OCI-LY3 (cell line): ENCODE results near the gene FANCC.

Experiments used
- H2AFZ ChIP-seq: fragments of 200-600, 300-600 bp; shearing (Covaris generic); 2 replicates; pipeline ENCODE4 v1.6.0; 2014; ENCODE audit warnings: antibody characterized with exemption, low read depth, low read length
- H3K27ac ChIP-seq: fragments of 200-600, 300-600 bp; sonication (generic); 2 replicates; pipeline ENCODE4 v1.5.1; 2014; ENCODE audit warnings: mild to moderate bottlenecking, low read length, moderate library complexity, mixed read lengths
- H3K27me3 ChIP-seq: fragments of 200-600, 300-600 bp; sonication (generic); 2 replicates; pipeline ENCODE4 v1.6.1; 2014; ENCODE audit warnings: low read depth, low read length, mixed read lengths
- H3K36me3 ChIP-seq: fragments of 200-600, 300-600 bp; sonication (generic); replicated peaks from 2 replicates; pipeline ENCODE3; 2014; ENCODE audit warnings: low read depth, low read length, mixed read lengths
- H3K4me1 ChIP-seq: fragments of 300-600, 200-600 bp; sonication (generic); 2 replicates; pipeline ENCODE4 v1.6.1; 2014; ENCODE audit warnings: low read length, mixed read lengths
- H3K4me2 ChIP-seq: fragments of 200-600, 300-600 bp; sonication (generic); 2 replicates; pipeline ENCODE4 v1.6.1; 2014; ENCODE audit warnings: low read length, mixed read lengths
- H3K4me3 ChIP-seq: fragments of 300-600, 200-600 bp; sonication (generic); 2 replicates; pipeline ENCODE4 v1.5.1; 2014; ENCODE audit warnings: antibody characterized with exemption, mild to moderate bottlenecking, low read length, moderate library complexity
- H3K79me2 ChIP-seq: fragments of 300-600, 200-600 bp; shearing (Covaris generic); 2 replicates; pipeline ENCODE4 v1.6.1; 2014; ENCODE audit warnings: mild to moderate bottlenecking, low read length, mixed read lengths
- H3K9ac ChIP-seq: fragments of 300-600, 200-600 bp; shearing (Covaris generic); 2 replicates; pipeline ENCODE4 v1.6.0; 2014; ENCODE audit warnings: mild to moderate bottlenecking, low read length, moderate library complexity
- H3K9me3 ChIP-seq: fragments of 200-600, 300-600 bp; shearing (Covaris generic); 2 replicates; pipeline ENCODE4 v1.6.1; 2014; ENCODE audit warnings: low read length, mixed read lengths; ENCODE audit not compliant: insufficient read depth
- H4K20me1 ChIP-seq: fragments of 200-600, 300-600 bp; sonication (generic); 2 replicates; pipeline ENCODE4 v1.6.1; 2016; ENCODE audit warnings: low read length, mixed read lengths; ENCODE audit not compliant: insufficient read depth
- EZH2phosphoT487 ChIP-seq: fragments of 200-600 bp; shearing (Covaris generic); IDR thresholded peaks from 2 replicates; pipeline ENCODE4 v1.6.1; 2018; ENCODE audit warnings: antibody characterized with exemption, mixed run types, low read depth
- TF ChIP-seq, protein P1 (sequence below): fragments of 200-600, 300-600 bp; sonication (generic); IDR thresholded peaks from 2 replicates; pipeline ENCODE4 v1.5.1; 2014; ENCODE audit warnings: antibody characterized with exemption, low read length, low read depth

The FANCC gene

DNA sequence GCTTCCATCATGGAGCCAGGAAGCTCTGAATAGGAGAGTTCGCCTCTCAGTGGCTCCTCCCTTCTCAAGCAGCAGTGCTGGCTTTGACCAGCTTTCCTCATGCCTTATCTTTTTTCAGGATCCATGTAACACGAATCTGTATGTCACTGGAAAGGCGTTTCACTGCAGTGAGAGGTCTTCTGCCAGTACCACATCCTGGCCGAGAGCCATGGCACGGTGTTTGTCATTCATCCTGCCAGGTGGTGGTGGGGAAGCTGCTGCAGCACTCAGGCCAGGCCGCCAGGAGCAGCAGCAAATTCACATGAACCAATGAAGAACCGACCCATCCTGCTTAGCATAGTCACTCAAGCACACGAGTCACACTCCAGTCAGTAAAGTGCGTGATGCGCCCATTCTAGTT, 179.0 kb downstream of the FANCC start:
- Histone ChIP-seq H3K4me2 (peak overlapping the region; percentile 66), H3K9me3 (no peaks in the 10 kb centered on the region), H3K9ac (no peak overlapping the region), H3K79me2 (no peaks in the 10 kb centered on the region), H4K20me1 (no peaks in the 10 kb centered on the region), H3K36me3 (no peaks in the 10 kb centered on the region), H3K27ac (no peak overlapping the region), H3K4me3 (peak overlapping the region; percentile 52), H3K4me1 (peaks cover 16% of the 10 kb centered on the region), H2AFZ (0 out of 2 replicates have a peak overlapping the region, but pooled peaks have one; percentile 57), H3K27me3 (no peaks in the 10 kb centered on the region)
- TF ChIP-seq, protein P1, sequence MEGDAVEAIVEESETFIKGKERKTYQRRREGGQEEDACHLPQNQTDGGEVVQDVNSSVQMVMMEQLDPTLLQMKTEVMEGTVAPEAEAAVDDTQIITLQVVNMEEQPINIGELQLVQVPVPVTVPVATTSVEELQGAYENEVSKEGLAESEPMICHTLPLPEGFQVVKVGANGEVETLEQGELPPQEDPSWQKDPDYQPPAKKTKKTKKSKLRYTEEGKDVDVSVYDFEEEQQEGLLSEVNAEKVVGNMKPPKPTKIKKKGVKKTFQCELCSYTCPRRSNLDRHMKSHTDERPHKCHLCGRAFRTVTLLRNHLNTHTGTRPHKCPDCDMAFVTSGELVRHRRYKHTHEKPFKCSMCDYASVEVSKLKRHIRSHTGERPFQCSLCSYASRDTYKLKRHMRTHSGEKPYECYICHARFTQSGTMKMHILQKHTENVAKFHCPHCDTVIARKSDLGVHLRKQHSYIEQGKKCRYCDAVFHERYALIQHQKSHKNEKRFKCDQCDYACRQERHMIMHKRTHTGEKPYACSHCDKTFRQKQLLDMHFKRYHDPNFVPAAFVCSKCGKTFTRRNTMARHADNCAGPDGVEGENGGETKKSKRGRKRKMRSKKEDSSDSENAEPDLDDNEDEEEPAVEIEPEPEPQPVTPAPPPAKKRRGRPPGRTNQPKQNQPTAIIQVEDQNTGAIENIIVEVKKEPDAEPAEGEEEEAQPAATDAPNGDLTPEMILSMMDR = no peak
- TF ChIP-seq EZH2phosphoT487 = no peak

DNA sequence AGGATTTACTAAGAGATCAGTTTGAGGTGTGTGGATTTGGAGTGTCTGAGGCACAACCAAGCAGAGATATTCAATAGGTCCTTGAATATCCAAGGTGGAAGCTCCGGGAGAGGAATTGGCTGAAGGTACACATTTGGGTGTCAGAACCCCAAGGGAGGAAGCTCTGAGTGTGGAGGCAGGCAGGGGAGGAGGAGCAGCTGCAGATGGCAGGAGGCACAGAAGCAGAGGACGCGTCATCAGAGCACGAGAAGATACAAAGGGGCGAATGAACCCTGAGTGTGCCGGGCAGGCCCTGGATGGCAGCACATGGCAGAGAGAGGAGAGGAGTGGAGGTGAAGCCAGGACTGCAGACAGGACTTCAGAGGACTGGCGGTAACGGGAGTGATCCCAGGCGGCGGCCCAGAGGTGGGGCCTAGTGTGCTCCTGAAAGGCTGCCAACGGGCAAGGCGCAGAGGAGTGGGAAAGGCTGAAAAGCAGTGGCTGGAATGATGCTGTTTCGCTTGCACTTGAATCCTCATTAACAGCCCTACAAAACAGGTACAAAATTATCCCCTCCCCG, 179.8 kb downstream of the FANCC start:
- no peaks in the 10 kb centered on the region for H4K20me1 ChIP-seq
- H2AFZ ChIP-seq = no peak overlapping the region
- no peaks in the 10 kb centered on the region for H3K79me2 ChIP-seq
- H3K27ac ChIP-seq = no peak overlapping the region
- H3K9ac ChIP-seq = no peak overlapping the region
- no peak overlapping the region for H3K4me3 ChIP-seq
- TF ChIP-seq, protein P1 = no peak
- TF ChIP-seq EZH2phosphoT487 = no peak
- H3K36me3 ChIP-seq = no peaks in the 10 kb centered on the region
- no peak overlapping the region for H3K4me2 ChIP-seq
- no peaks in the 10 kb centered on the region for H3K27me3 ChIP-seq
- H3K4me1 ChIP-seq = peaks cover 16% of the 10 kb centered on the region
- H3K9me3 ChIP-seq = no peaks in the 10 kb centered on the region

DNA sequence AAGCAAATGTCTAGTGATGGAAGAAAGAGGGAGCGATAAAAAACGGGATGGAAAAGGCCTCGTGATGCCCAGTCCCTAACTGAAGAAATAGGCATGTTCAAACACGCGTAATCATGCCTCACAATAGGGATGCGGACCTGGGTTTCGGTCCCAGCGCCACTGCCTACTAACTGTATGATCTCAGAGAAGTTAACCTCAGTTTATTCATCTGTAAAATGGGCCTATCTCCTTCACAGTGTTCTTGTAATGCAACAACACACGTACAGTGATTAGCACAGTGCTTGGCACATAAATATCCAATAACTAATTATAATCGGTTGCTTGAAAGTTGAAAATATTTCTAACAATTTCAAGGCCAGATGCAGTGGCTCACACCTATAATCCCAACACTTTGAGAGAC, 181.8 kb downstream of the FANCC start:
- H4K20me1 ChIP-seq = no peaks in the 10 kb centered on the region
- no peak overlapping the region for H3K9ac ChIP-seq
- no peak overlapping the region for H2AFZ ChIP-seq
- no peaks in the 10 kb centered on the region for H3K36me3 ChIP-seq
- H3K4me1 ChIP-seq = peaks cover 13% of the 10 kb centered on the region
- H3K4me2 ChIP-seq = no peak overlapping the region
- TF ChIP-seq EZH2phosphoT487 = no peak
- TF ChIP-seq, protein P1 = no peak
- no peak overlapping the region for H3K4me3 ChIP-seq
- H3K79me2 ChIP-seq = no peaks in the 10 kb centered on the region
- no peaks in the 10 kb centered on the region for H3K9me3 ChIP-seq
- H3K27ac ChIP-seq = no peak overlapping the region
- H3K27me3 ChIP-seq = no peaks in the 10 kb centered on the region

DNA sequence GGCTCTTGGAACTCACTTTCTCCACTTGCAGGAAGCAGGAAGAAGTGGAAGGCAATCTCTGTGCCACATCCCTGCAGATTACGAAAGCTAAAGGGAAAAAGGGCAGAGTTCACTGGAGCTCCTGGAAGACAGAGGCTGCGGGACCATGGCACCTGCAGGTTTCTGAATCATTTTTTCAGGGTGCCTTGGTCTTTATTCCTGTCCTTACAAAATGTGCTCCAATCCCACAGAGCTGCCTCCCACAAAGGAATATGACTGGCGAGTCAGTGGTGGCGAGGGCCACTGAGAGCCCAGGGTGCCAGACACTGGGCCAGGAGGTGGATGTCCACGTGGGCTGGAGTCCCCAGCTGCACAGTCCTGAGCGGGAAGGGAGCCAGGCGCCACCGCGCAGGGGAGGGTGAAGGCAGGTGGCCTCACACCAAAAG, 183.0 kb downstream of the FANCC start:
- Histone ChIP-seq H3K4me2 (no peak overlapping the region), H3K27me3 (no peaks in the 10 kb centered on the region), H3K27ac (no peak overlapping the region), H3K4me3 (no peak overlapping the region), H3K36me3 (no peaks in the 10 kb centered on the region), H4K20me1 (no peaks in the 10 kb centered on the region), H3K9ac (no peak overlapping the region), H3K4me1 (peaks cover 10% of the 10 kb centered on the region), H2AFZ (no peak overlapping the region), H3K9me3 (no peaks in the 10 kb centered on the region), H3K79me2 (no peaks in the 10 kb centered on the region)
- no peak for TF ChIP-seq EZH2phosphoT487
- TF ChIP-seq, protein P1 = no peak
